ENCODE results near the gene CD58.
"Not testable (repeated sequence)": the region's sequence is repeated elsewhere in the genome, so short reads cannot be mapped to it uniquely, and the experiment has no call there.

Gene CD58

DNA sequence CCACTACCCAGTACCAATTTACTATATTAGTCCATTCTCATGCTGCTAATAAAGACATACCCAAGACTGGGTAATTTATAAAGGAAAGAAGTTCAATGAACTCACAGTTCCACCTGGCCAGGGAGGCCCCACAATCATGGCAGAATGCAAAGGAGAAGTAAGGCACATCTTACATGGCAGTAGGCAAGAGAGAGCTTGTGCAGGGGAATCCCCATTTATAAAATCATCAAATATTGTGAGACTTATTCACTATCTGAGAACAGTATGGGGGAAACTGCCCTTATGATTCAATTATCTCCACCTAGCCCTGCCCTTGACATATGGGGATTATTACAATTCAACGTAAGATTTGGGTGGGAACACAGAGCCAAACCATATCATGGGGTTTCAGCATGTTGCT is 6.4 kb downstream of the CD58 start:
- Mint-ChIP-seq H3K4me1 (peaks cover 11% of the 10 kb centered on the region), H3K4me3 (no peak overlapping the region), H3K27ac (no peak overlapping the region), H3K27me3 (ENCODE audit: low read depth, poor library complexity) (peaks cover 4% of the 10 kb centered on the region), H3K36me3 (ENCODE audit: low read depth) (peaks cover 30% of the 10 kb centered on the region), H3K9me3 (peaks cover 29% of the 10 kb centered on the region)
- TF ChIP-seq, protein P1, sequence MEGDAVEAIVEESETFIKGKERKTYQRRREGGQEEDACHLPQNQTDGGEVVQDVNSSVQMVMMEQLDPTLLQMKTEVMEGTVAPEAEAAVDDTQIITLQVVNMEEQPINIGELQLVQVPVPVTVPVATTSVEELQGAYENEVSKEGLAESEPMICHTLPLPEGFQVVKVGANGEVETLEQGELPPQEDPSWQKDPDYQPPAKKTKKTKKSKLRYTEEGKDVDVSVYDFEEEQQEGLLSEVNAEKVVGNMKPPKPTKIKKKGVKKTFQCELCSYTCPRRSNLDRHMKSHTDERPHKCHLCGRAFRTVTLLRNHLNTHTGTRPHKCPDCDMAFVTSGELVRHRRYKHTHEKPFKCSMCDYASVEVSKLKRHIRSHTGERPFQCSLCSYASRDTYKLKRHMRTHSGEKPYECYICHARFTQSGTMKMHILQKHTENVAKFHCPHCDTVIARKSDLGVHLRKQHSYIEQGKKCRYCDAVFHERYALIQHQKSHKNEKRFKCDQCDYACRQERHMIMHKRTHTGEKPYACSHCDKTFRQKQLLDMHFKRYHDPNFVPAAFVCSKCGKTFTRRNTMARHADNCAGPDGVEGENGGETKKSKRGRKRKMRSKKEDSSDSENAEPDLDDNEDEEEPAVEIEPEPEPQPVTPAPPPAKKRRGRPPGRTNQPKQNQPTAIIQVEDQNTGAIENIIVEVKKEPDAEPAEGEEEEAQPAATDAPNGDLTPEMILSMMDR (IDR thresholded peaks at IDR 0.05) = no peak
- no peak for DNase-seq

GRCh38 chr1:116562465-116562864 is 8.4 kb downstream of the CD58 start:
- not testable (repeated sequence) for H3K27ac Mint-ChIP-seq, DNase-seq
- peaks cover 29% of the 10 kb centered on the region for H3K9me3 Mint-ChIP-seq

GRCh38 chr1:116561563-116561962 is 9.3 kb downstream of the CD58 start:
- peaks cover 30% of the 10 kb centered on the region for H3K36me3 Mint-ChIP-seq (ENCODE audit: low read depth)

More at GRCh38 chr1:116562465-116562864, 8.4 kb downstream of the CD58 start:
- H3K4me1 Mint-ChIP-seq; H3K4me3 Mint-ChIP-seq; H3K27me3 Mint-ChIP-seq (ENCODE audit: low read depth, poor library complexity): not testable (repeated sequence)
- peaks cover 30% of the 10 kb centered on the region for H3K36me3 Mint-ChIP-seq (ENCODE audit: low read depth)

GRCh38 chr1:116560704-116561490 is 9.9 kb downstream of the CD58 start:
- H3K27me3 Mint-ChIP-seq (ENCODE audit: low read depth, poor library complexity) = no peaks in the 10 kb centered on the region
- no peak overlapping the region for H3K27ac Mint-ChIP-seq
- no peak for DNase-seq
- H3K9me3 Mint-ChIP-seq = peaks cover 29% of the 10 kb centered on the region
- H3K36me3 Mint-ChIP-seq (ENCODE audit: low read depth) = peaks cover 30% of the 10 kb centered on the region
- H3K4me3 Mint-ChIP-seq = no peak overlapping the region
- peaks cover 6% of the 10 kb centered on the region for H3K4me1 Mint-ChIP-seq
- TF ChIP-seq, protein P1 (IDR thresholded peaks at IDR 0.05) = no peak

More at GRCh38 chr1:116561563-116561962, 9.3 kb downstream of the CD58 start:
- Mint-ChIP-seq H3K27ac (no peak overlapping the region), H3K9me3 (peaks cover 29% of the 10 kb centered on the region), H3K4me1 (peaks cover 6% of the 10 kb centered on the region), H3K27me3 (ENCODE audit: low read depth, poor library complexity) (no peaks in the 10 kb centered on the region), H3K4me3 (no peak overlapping the region)
- no peak for DNase-seq
- TF ChIP-seq, protein P1 (IDR thresholded peaks at IDR 0.05) = no peak

DNA sequence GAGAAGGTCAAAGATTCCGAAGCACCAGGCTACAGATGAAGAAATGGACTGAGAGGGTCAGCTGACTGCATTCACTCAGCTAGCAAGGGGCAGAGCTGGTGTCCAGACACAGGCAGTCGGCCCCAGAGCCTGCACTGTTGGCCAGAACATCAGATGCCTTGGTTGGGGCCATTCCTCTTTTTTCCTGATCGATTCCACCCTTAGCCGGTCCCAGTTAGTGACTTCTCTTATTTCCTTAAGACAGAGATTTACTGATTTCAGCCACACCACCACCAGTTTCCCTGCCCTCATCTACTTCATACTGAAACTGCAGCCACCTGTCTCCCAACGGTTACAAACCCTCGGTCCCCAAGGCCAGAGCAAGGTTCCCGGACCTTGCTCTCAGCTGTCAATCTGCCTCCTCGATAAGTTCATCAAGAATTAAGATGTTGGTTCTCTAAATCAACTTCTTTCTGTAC is 11.5 kb downstream of the CD58 start:
- Mint-ChIP-seq H3K4me3 (no peak overlapping the region), H3K4me1 (peaks cover 6% of the 10 kb centered on the region), H3K9me3 (peaks cover 22% of the 10 kb centered on the region), H3K36me3 (ENCODE audit: low read depth) (peaks cover 21% of the 10 kb centered on the region), H3K27ac (no peak overlapping the region), H3K27me3 (ENCODE audit: low read depth, poor library complexity) (no peaks in the 10 kb centered on the region)
- no peak for DNase-seq
- TF ChIP-seq, protein P1 (IDR thresholded peaks at IDR 0.05) = no peak

GRCh38 chr1:116558571-116558970 is 12.3 kb downstream of the CD58 start:
- peaks cover 14% of the 10 kb centered on the region for H3K9me3 Mint-ChIP-seq
- H3K4me1 Mint-ChIP-seq = peaks cover 6% of the 10 kb centered on the region
- H3K36me3 Mint-ChIP-seq (ENCODE audit: low read depth) = peaks cover 14% of the 10 kb centered on the region
- no peak overlapping the region for H3K4me3 Mint-ChIP-seq
- TF ChIP-seq, protein P1 (IDR thresholded peaks at IDR 0.05) = no peak
- H3K27ac Mint-ChIP-seq = no peak overlapping the region
- DNase-seq = no peak
- no peaks in the 10 kb centered on the region for H3K27me3 Mint-ChIP-seq (ENCODE audit: low read depth, poor library complexity)
